ENCODE results near the gene CYP26C1. TPM values are rescaled to one million over a fixed set of nuclear protein-coding genes. Genes with fewer than 3 reads are reported as not detected.

The CYP26C1 gene
- total RNA-seq, 2 donors from 2014 or later: 0.18 to 0.20 TPM

Other genes starting within 250 kb of the CYP26C1 start
- gene EXOC6, start 212.3 kb upstream of the CYP26C1 start, total RNA-seq: 10 to 100 TPM; 10.5 to 14.8 TPM
- gene CYP26A1, start 13.1 kb downstream of the CYP26C1 start, total RNA-seq: not detected

All from T-helper 17 cell (primary cell).